A375 (cell line): ENCODE measurements around the gene CLCNKB. TPM values are rescaled to one million over a fixed set of nuclear protein-coding genes. Genes with fewer than 3 reads are reported as not detected.

Experiments used
- total RNA-seq: library from RNA; depleted of rRNA; stranded (reverse); fragments of >200 nt; shearing (Covaris generic); gene quantifications from 2 replicates; pipeline ENCODE4 v1.2.3, GENCODE V29; 2014; rRNA removed

The CLCNKB gene
- not detected in 2 replicates for total RNA-seq

GRCh38 chr1:16043521-16043920 is at the start of gene CLCNKB:
Gene CLCNKB (plus strand): TSS chr1:16043782. CDS start chr1:16044493, 711 bp downstream.

GRCh38 chr1:16017461-16018303 is 25.9 kb upstream of the CLCNKB start, which contains the start of gene HSPB7:
Gene HSPB7 (minus strand): TSS chr1:16018043. CDS start chr1:16017963, 80 bp downstream.

DNA sequence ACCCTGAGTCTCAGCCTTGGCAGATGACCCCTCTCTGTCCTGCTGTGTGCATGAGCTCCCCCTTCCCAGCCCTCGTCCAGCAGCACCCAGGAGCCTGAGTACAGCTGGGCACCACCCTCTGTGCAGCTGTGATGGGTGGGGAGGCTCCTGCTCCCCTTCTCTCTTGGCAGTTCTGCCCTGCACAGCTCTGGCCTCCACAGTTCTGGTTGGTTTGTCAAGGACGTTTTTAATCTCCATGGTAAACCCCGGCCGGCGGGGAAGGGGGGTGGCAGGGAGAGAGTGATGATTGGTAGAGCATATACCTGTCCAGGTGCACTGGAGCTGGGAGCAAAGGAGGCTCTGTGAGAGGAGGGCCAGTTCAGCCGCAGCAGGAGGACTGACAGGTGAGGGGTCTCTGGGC is 21.9 kb upstream of the CLCNKB start, which contains the start of gene CLCNKA:
TSS of gene CLCNKA (plus strand) at position 356 of the 400 bp plus-strand sequence. CDS start 584 bp downstream, outside the sequence.

DNA sequence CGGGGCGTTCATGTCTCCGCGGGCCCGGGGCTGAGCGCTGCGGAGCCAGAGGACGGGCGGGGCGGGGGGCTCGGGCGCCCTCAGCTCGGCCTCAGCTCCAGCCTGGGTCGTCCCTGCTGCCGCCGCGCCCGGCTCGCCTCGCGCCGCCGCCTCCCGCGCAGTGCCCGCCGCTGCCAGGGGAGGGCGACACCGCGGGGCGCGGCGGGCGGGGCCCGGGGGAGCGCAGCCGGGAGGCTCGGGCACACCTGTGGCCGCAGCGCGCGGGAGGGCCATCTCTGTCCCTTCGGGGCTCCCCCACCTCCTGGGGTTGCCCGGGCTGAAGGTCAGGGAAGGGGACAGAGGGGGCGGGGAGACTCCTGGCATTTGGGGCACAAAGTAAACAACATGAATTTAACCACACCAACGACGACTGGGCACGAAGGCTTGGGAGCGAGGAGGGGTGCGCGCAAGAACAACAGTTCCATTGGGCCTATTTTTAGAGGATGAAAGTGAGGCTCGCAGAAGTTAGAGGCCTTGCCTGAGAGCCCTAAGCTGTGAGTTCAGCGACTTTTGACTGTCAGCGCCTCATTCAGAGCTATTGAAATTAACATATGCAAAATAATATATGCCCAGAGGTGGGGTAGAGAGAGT is 30.0 kb downstream of the CLCNKB start, which contains the start of gene FAM131C:
TSS of gene FAM131C (minus strand) at position 162 of the 630 bp plus-strand sequence. CDS start 209 bp downstream, outside the sequence.

Other genes with a start within 250 kb of the CLCNKB start
- 14.8 and 21.4 TPM in 2 replicates for gene UQCRHL, start 236.1 kb upstream of the CLCNKB start, total RNA-seq
- 21.6 and 23.7 TPM in 2 replicates for gene SPEN, start 196.1 kb upstream of the CLCNKB start, total RNA-seq
- gene ZBTB17, start 67.7 kb upstream of the CLCNKB start, total RNA-seq: 42.3 and 42.9 TPM in 2 replicates
- gene SRARP, start 39.5 kb upstream of the CLCNKB start, total RNA-seq: not detected in 2 replicates
- gene HSPB7, start 25.7 kb upstream of the CLCNKB start, total RNA-seq: not detected in 2 replicates
- not detected in 2 replicates for gene CLCNKA, start 21.7 kb upstream of the CLCNKB start, total RNA-seq
- 0.79 and 1.5 TPM in 2 replicates for gene FAM131C, start 29.9 kb downstream of the CLCNKB start, total RNA-seq
- gene EPHA2, start 112.3 kb downstream of the CLCNKB start, total RNA-seq: 283 and 306 TPM in 2 replicates
- 6.8 and 8.0 TPM in 2 replicates for gene ARHGEF19, start 168.9 kb downstream of the CLCNKB start, total RNA-seq
- gene CPLANE2, start 193.4 kb downstream of the CLCNKB start, total RNA-seq: 10.0 and 18.1 TPM in 2 replicates